Measurements from ENCODE around the gene C1orf232. TPM values are rescaled to one million over a fixed set of nuclear protein-coding genes. Genes with fewer than 3 reads are reported as not detected.

The C1orf232 gene
- total and polyA plus RNA-seq, 7 donors, result not detected

DNA sequence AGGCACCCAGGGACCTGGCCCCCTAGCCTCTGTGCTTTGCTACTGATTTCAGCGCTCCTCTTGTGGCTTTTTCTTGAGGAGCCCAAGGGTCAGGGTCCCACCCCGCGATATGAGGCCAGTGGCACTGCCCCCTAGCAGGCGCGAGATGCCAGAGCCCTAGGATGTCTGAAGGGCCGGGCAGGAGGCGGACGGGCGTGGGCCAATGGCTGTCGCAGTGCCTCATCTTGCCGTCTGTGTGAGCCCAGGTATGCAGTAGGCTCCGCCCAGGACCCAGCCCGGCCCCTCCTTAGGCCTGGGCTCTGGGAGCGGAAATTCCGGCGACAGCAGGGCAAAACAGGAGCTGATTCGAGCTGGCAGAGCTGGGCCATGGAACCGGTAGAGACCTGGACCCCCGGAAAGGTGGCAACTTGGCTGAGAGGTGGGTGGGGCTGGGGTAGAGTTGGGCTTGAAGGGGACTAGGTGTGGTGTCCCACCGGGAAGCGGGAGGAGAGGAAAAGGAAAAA lies 8.5 kb upstream of the C1orf232 start, which contains the start of gene CNKSR1:
Gene CNKSR1 (plus strand): TSS at position 310 of the 503 bp plus-strand sequence. CDS start 57 bp downstream, at position 367.
- H3K4me3 ChIP-seq, result no peak within 1 kb of the TSS
- H3K27me3 ChIP-seq (ENCODE audit: insufficient read depth in 3 of 3, low read length in 2 of 3), result no peaks in the 10 kb centered on the region
- H3K4me1 ChIP-seq, result peaks cover 1% of the 10 kb centered on the region
- intact Hi-C loops (cut with DNase I), result no loop called here
- H3K9me3 ChIP-seq, result no peaks in the 10 kb centered on the region
- ATAC-seq (no peak), DNase-seq (no peak)
- no peaks in the 10 kb centered on the region for H3K36me3 ChIP-seq (ENCODE audit: insufficient read depth in 1 of 2, low read depth in 1 of 2)
- TF ChIP-seq, protein P1, sequence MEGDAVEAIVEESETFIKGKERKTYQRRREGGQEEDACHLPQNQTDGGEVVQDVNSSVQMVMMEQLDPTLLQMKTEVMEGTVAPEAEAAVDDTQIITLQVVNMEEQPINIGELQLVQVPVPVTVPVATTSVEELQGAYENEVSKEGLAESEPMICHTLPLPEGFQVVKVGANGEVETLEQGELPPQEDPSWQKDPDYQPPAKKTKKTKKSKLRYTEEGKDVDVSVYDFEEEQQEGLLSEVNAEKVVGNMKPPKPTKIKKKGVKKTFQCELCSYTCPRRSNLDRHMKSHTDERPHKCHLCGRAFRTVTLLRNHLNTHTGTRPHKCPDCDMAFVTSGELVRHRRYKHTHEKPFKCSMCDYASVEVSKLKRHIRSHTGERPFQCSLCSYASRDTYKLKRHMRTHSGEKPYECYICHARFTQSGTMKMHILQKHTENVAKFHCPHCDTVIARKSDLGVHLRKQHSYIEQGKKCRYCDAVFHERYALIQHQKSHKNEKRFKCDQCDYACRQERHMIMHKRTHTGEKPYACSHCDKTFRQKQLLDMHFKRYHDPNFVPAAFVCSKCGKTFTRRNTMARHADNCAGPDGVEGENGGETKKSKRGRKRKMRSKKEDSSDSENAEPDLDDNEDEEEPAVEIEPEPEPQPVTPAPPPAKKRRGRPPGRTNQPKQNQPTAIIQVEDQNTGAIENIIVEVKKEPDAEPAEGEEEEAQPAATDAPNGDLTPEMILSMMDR (IDR thresholded peaks at IDR 0.05), result no peak
- peak within 1 kb of the TSS; percentile 16 for H3K27ac ChIP-seq
- 62 to 66% (median 63%) methylated on average over 21 of the region's 21 CpGs for WGBS, 3 donors

DNA sequence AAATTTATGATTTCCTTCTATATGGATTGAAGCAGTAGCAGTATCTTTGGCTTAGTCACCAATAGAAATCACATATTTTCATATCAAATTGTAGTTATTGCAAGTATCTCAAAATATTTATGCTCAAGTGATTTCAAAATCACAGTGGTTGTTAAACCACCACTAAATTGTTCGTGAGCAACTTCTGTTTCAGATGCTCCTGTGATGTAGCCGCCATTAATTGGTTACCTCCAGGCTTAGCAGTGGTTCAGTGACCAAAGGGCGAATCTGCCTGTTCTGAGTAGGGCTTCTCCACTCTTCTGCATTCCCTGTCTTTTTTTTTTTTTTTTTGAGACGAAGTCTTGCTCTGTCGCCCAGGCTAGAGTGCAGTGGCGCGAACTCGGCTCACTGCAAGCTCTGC lies 6.6 kb upstream of the C1orf232 start:
- ATAC-seq (no peak), DNase-seq (no peak)
- H3K4me3 ChIP-seq, result no peak overlapping the region
- no peak overlapping the region for H3K27ac ChIP-seq
- WGBS, 3 donors, result 92 to 99% (median 95%) methylated on average over 8 of the region's 8 CpGs
- no peaks in the 10 kb centered on the region for H3K27me3 ChIP-seq (ENCODE audit: insufficient read depth in 3 of 3, low read length in 2 of 3)
- no peaks in the 10 kb centered on the region for H3K9me3 ChIP-seq
- peaks cover 17% of the 10 kb centered on the region for H3K4me1 ChIP-seq
- H3K36me3 ChIP-seq (ENCODE audit: insufficient read depth in 1 of 2, low read depth in 1 of 2), result no peaks in the 10 kb centered on the region
- intact Hi-C loops (cut with DNase I), result loop anchor here in 1 of 2 donors (2.0 kb wide), 1 partner anchor 47 kb away; no protein-coding TSS in a partner anchor
- TF ChIP-seq, protein P1 (IDR thresholded peaks at IDR 0.05), result no peak

GRCh38 chr1:26171084-26172072 lies 2.6 kb upstream of the C1orf232 start, which contains the start of gene ZNF593OS:
Gene ZNF593OS (minus strand): TSS chr1:26171832. CDS start chr1:26171661, 171 bp downstream.
- WGBS, 3 donors, result 80 to 86% (median 83%) methylated on average over 34 of the region's 34 CpGs
- ATAC-seq, result peak; percentile 53 to 69 (median 64)
- Histone ChIP-seq H3K4me1 (peaks cover 17% of the 10 kb centered on the region), H3K27me3 (ENCODE audit: insufficient read depth in 3 of 3, low read length in 2 of 3) (no peaks in the 10 kb centered on the region), H3K4me3 (peak within 1 kb of the TSS; percentile 77), H3K27ac (peak within 1 kb of the TSS; percentile 90), H3K36me3 (ENCODE audit: insufficient read depth in 1 of 2, low read depth in 1 of 2) (no peaks in the 10 kb centered on the region), H3K9me3 (no peaks in the 10 kb centered on the region)
- DNase-seq, result peak; percentile 49 to 80
- TF ChIP-seq, protein P1 (IDR thresholded peaks at IDR 0.05), result no peak
- intact Hi-C loops (cut with DNase I), result no loop called here

- Histone ChIP-seq H3K4me1 (peaks cover 17% of the 10 kb centered on the region), H3K27ac (peak overlapping the region; percentile 90), H3K36me3 (ENCODE audit: insufficient read depth in 1 of 2, low read depth in 1 of 2) (no peaks in the 10 kb centered on the region), H3K4me3 (peak overlapping the region; percentile 77), H3K27me3 (ENCODE audit: insufficient read depth in 3 of 3, low read length in 2 of 3) (no peaks in the 10 kb centered on the region), H3K9me3 (no peaks in the 10 kb centered on the region)
- intact Hi-C loops (cut with DNase I), result no loop called here
- peak in 3 of 4 donors; percentile 2 to 20 (median 9) for ATAC-seq
- TF ChIP-seq, protein P1 (IDR thresholded peaks at IDR 0.05), result no peak
- WGBS, 3 donors, result 65 to 75% (median 70%) methylated on average over 9 of the region's 9 CpGs
- DNase-seq, result no peak
These were observed 1.7 kb upstream of the C1orf232 start for GRCh38 chr1:26170472-26170821.
